ENCODE results near the gene ALDH1A1. TPM values are rescaled to one million over a fixed set of nuclear protein-coding genes. Genes with fewer than 3 reads are reported as not detected.

The ALDH1A1 gene
- total RNA-seq, 1 donor from 2014 or later = not detected

- H3K27ac ChIP-seq = no peak overlapping the region
- H3K4me3 ChIP-seq = no peak overlapping the region
- H3K9ac ChIP-seq = no peak overlapping the region
- H3K36me3 Mint-ChIP-seq = no peaks in the 10 kb centered on the region
- no peak overlapping the region for H3K4me3 Mint-ChIP-seq
- no peaks in the 10 kb centered on the region for H3K79me2 ChIP-seq (ENCODE audit: low read depth)
- no peak for TF ChIP-seq EZH2phosphoT487 (IDR thresholded peaks at IDR 0.05)
- no peak for TF ChIP-seq CTCF (IDR thresholded peaks at IDR 0.05)
- TF ChIP-seq EZH2 (IDR thresholded peaks at IDR 0.05) = no peak
- DNase-seq (ENCODE audit: low spot score) = no peak
- H4K20me1 ChIP-seq (ENCODE audit: low read depth) = no peaks in the 10 kb centered on the region
- peaks cover 6% of the 10 kb centered on the region for H3K4me1 Mint-ChIP-seq
- H3K27me3 Mint-ChIP-seq (ENCODE audit: insufficient read depth, low read depth) = no peaks in the 10 kb centered on the region
- no peaks in the 10 kb centered on the region for H3K9me3 ChIP-seq (ENCODE audit: low read depth)
- H3K27ac Mint-ChIP-seq = no peak overlapping the region
- no peaks in the 10 kb centered on the region for H3K4me1 ChIP-seq
- H3K36me3 ChIP-seq = no peaks in the 10 kb centered on the region
- H3K27me3 ChIP-seq = no peaks in the 10 kb centered on the region
- no peaks in the 10 kb centered on the region for H3K9me3 Mint-ChIP-seq
- H3F3A ChIP-seq (ENCODE audit: low read depth) = no peaks in the 10 kb centered on the region
- no peak overlapping the region for H3K4me2 ChIP-seq
- no peak overlapping the region for H2AFZ ChIP-seq (replicated peaks)
Measured at GRCh38 chr9:72982146-72982799, 29.4 kb upstream of the ALDH1A1 start.

- no peaks in the 10 kb centered on the region for H3K27me3 Mint-ChIP-seq (ENCODE audit: insufficient read depth, low read depth)
- no peaks in the 10 kb centered on the region for H3K36me3 Mint-ChIP-seq
- TF ChIP-seq CTCF (IDR thresholded peaks at IDR 0.05) = no peak
- no peak for TF ChIP-seq EZH2 (IDR thresholded peaks at IDR 0.05)
- no peak for TF ChIP-seq EZH2phosphoT487 (IDR thresholded peaks at IDR 0.05)
- Histone ChIP-seq H3K9ac (no peak overlapping the region), H3K27me3 (no peaks in the 10 kb centered on the region), H3K4me3 (no peak overlapping the region), H3K4me2 (no peak overlapping the region), H3K4me1 (no peaks in the 10 kb centered on the region), H3K79me2 (ENCODE audit: low read depth) (no peaks in the 10 kb centered on the region), H3F3A (ENCODE audit: low read depth) (no peaks in the 10 kb centered on the region), H3K9me3 (ENCODE audit: low read depth) (no peaks in the 10 kb centered on the region), H2AFZ (replicated peaks) (peak overlapping the region; percentile 40), H3K36me3 (no peaks in the 10 kb centered on the region), H3K27ac (no peak overlapping the region), H4K20me1 (ENCODE audit: low read depth) (no peaks in the 10 kb centered on the region)
- no peak overlapping the region for H3K4me3 Mint-ChIP-seq
- H3K9me3 Mint-ChIP-seq = no peaks in the 10 kb centered on the region
- H3K27ac Mint-ChIP-seq = no peak overlapping the region
- no peak for DNase-seq (ENCODE audit: low spot score)
- peaks cover 6% of the 10 kb centered on the region for H3K4me1 Mint-ChIP-seq
Measured at GRCh38 chr9:72981433-72981832, 28.6 kb upstream of the ALDH1A1 start.

GRCh38 chr9:72980600-72981265 lies 27.9 kb upstream of the ALDH1A1 start:
- no peak for TF ChIP-seq EZH2 (IDR thresholded peaks at IDR 0.05)
- TF ChIP-seq EZH2phosphoT487 (IDR thresholded peaks at IDR 0.05) = no peak
- no peak for TF ChIP-seq CTCF (IDR thresholded peaks at IDR 0.05)
- Histone ChIP-seq H3K36me3 (no peaks in the 10 kb centered on the region), H3K27ac (no peak overlapping the region), H3F3A (ENCODE audit: low read depth) (no peaks in the 10 kb centered on the region), H3K4me3 (no peak overlapping the region), H3K9me3 (ENCODE audit: low read depth) (no peaks in the 10 kb centered on the region), H3K27me3 (no peaks in the 10 kb centered on the region), H2AFZ (replicated peaks) (peak overlapping the region; percentile 40), H4K20me1 (ENCODE audit: low read depth) (no peaks in the 10 kb centered on the region), H3K9ac (no peak overlapping the region), H3K79me2 (ENCODE audit: low read depth) (no peaks in the 10 kb centered on the region), H3K4me1 (no peaks in the 10 kb centered on the region), H3K4me2 (no peak overlapping the region)
- H3K9me3 Mint-ChIP-seq = no peaks in the 10 kb centered on the region
- no peaks in the 10 kb centered on the region for H3K27me3 Mint-ChIP-seq (ENCODE audit: insufficient read depth, low read depth)
- H3K36me3 Mint-ChIP-seq = no peaks in the 10 kb centered on the region
- H3K27ac Mint-ChIP-seq = peak overlapping the region; percentile 8
- no peak overlapping the region for H3K4me3 Mint-ChIP-seq
- H3K4me1 Mint-ChIP-seq = peaks cover 6% of the 10 kb centered on the region
- DNase-seq (ENCODE audit: low spot score) = no peak

Data from neural progenitor cell (in vitro differentiated cells).